ENCODE results near the gene ACADL.

Gene ACADL

GRCh38 chr2:210170196-210170445 lies 55.1 kb downstream of the ACADL start:
- no peak for DNase-seq (ENCODE audit: low read depth)

- peak; percentile 43 for DNase-seq (ENCODE audit: low read depth)
Observed at GRCh38 chr2:210169516-210170195, 55.6 kb downstream of the ACADL start.

- no peak for DNase-seq (ENCODE audit: low read depth)
Observed at GRCh38 chr2:210167227-210167626, 58.0 kb downstream of the ACADL start.

DNA sequence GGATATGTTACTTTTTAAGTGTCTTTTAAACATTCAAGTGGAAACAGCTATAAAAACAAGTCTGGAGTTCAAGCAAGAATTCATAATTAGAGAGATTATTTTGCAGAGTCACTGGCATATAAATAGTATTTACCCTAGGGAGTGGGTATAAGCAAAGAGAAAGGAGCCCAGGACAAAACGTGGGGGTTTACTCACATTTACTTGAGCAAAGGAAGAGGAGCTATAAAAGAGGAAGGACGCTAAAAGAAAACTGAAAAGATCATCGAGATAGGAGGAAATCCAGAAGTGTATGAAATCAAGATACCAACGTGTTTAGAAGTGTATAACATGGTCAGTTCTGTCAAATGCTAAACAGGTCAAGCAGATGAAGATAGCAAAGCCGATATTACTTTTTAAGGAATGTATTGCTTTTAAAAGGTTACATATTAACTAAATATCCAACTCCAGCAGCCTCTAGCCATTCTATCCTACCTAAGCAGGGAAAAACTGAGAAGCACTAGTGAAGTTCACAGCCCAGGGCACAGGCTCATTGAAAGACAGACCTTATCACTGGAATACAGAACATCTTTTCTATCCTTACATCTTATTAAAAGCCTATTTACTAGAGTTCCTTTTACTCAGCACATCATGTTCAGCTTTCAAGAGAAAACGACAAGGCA lies 62.7 kb downstream of the ACADL start:
- no peak for DNase-seq (ENCODE audit: low read depth)

DNA sequence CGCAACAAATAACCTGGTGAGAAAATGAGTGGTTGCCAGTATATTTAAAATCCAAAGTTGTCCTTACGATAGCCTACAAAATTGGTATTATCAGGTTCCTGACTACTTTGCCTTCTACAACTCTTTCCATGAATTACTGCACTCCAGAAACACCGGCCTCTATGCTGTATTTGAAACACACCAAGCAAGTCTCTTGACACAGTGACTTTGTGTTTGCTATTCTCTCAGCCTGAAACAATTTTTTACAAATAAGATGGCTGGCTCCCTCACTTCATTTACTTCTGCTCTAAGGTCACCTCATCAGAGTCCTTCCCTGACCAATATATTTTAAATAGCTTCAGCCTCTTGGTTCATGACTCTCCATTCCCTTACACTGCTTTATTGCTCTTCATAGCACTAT lies 66.2 kb downstream of the ACADL start:
- no peak for DNase-seq (ENCODE audit: low read depth)

GRCh38 chr2:210158236-210158635 lies 67.0 kb downstream of the ACADL start:
- no peak for DNase-seq (ENCODE audit: low read depth)

DNA sequence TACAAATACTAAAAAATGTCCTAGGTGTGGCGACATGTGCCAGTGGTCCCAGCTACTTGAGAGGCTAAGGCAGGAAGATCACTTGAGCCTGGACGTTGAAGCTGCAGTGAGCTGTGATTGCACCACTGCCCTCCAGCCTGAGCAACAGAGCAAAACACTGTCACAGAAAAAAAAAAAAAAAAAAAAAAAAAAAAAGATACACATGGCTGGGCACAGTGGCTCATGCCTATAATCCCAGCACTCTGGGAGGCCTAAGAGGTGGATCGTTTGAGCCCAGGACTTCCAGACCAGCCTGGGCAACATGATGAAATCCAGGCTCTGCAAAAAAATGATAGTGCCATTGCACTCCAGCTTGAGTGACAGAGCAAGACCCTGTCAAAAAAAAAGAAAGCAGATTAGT lies 67.7 kb downstream of the ACADL start:
- no peak for DNase-seq (ENCODE audit: low read depth)

DNA sequence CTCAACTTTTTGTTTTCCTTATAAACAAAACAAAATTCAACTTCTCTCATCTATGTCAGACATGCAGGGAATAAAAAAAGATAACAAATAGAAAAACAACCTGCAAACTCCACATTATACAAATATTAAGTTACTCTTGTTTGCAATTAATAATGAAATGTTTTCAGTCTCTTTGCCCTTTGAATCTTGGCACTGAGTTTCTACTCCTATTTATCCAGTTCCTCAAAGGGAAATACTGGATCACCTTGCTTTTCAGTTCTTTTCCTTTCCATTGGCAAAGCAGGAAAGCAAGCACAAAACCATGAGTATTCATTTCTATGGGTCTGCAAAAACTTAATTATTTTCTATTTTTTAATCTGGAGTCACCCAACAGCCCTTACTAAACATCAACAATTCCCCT lies 77.6 kb downstream of the ACADL start:
- DNase-seq (ENCODE audit: low read depth) = no peak
